Epithelial cell of proximal tubule (primary cell): Measurements from ENCODE around the gene PTPRN2. TPM values are rescaled to one million over a fixed set of nuclear protein-coding genes. Genes with fewer than 3 reads are reported as not detected.

Experiments used
- DNase-seq: peaks from one replicate; pipeline ENCODE4 v3.0.0-alpha.2; 2011; ENCODE audit warnings: low read depth
- H3K4me3 ChIP-seq: 2 replicates; pipeline ENCODE4 v1.5.1; 2011; ENCODE audit warnings: low read depth, mild to moderate bottlenecking, low read length
- total RNA-seq: library from RNA; depleted of rRNA; stranded (reverse); fragments of >200 nt; gene quantifications from 2 replicates; pipeline ENCODE4 v1.2.3, GENCODE V29; 2015
- TF ChIP-seq, protein P1 (sequence below): conservative IDR thresholded peaks from 2 replicates; pipeline ENCODE4 v1.5.1; 2012; ENCODE audit warnings: low read depth, mild to moderate bottlenecking, low read length

PTPRN2 gene
- total RNA-seq, 1 donor from 2014 or later: 2.8 TPM

DNA sequence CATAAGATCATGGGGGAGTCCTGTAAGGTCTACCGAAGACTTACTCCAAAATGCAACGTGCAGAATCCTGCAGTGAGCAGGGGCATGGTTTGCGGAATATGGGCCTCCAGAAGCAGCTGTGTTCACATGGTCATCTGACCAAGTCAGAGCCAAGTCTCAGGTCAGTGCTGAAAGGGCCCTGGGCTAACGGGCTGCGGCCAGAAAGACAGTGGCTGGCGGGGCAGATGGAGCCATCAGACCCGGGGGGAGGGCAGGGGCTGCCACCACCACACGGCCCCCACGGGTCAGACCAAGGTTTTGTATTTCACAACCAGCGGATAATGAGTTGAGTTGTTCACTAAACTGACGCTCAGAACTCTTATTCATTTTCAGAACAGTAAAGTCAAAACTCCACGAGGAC is 522.3 kb downstream of the PTPRN2 start:
- TF ChIP-seq, protein P1, sequence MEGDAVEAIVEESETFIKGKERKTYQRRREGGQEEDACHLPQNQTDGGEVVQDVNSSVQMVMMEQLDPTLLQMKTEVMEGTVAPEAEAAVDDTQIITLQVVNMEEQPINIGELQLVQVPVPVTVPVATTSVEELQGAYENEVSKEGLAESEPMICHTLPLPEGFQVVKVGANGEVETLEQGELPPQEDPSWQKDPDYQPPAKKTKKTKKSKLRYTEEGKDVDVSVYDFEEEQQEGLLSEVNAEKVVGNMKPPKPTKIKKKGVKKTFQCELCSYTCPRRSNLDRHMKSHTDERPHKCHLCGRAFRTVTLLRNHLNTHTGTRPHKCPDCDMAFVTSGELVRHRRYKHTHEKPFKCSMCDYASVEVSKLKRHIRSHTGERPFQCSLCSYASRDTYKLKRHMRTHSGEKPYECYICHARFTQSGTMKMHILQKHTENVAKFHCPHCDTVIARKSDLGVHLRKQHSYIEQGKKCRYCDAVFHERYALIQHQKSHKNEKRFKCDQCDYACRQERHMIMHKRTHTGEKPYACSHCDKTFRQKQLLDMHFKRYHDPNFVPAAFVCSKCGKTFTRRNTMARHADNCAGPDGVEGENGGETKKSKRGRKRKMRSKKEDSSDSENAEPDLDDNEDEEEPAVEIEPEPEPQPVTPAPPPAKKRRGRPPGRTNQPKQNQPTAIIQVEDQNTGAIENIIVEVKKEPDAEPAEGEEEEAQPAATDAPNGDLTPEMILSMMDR: no peak
- no peak overlapping the region for H3K4me3 ChIP-seq
- no peak for DNase-seq

DNA sequence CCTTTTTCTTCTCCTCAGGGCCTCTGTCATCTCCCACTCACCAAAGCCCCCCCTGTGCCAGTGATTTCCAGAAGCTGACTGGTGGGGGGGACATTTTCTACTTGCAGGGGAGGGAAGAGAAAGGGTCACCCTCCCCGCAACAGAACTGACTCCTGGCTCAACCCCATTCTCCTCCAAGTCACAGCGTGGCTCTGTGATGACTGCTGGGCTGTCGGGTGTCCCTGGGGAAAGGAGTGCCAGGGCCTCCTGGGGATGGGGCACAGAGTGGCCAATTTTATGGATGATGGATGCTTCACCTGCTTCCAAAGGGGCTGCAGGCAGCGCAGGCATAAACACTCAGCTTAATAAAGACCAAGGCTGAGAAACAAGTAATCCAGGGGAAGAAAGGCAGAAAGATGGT is 523.0 kb downstream of the PTPRN2 start:
- H3K4me3 ChIP-seq: no peak overlapping the region
- TF ChIP-seq, protein P1: no peak
- DNase-seq: no peak

DNA sequence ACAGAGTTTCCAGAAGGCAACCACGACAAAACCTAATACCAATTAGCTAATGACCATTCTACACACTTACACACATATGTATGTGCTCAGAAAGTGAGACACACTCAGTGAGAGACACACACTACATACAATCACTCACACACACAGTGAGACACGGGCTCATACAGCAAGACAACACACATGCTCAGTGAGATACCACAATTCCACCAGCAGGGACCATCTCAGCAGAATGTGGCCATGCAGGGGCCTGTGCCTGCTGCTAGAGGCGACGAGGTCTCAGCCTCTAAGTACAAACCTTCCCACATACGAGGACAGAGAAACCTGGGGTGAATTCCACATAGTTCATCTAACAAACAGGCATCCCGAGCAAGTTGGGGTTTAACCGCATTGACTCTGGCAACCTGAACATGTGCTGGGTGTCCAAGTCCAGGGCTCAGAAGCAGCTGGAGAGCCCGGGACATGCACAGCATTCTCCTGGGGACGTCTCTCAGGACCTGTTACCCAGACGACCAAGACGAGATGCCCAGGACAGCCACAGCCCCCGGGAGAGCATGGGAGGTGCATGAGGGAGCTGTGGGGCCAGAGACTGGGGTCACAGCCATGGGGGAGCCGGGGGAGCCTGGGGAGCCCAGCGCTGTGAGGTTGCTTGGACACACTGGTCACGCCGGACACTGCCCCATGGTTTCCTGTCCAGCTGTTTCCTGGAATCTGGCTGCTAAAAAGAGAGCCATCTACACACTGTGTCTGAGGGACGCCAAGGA is 523.6 kb downstream of the PTPRN2 start:
- no peak overlapping the region for H3K4me3 ChIP-seq
- TF ChIP-seq, protein P1: no peak
- no peak for DNase-seq

DNA sequence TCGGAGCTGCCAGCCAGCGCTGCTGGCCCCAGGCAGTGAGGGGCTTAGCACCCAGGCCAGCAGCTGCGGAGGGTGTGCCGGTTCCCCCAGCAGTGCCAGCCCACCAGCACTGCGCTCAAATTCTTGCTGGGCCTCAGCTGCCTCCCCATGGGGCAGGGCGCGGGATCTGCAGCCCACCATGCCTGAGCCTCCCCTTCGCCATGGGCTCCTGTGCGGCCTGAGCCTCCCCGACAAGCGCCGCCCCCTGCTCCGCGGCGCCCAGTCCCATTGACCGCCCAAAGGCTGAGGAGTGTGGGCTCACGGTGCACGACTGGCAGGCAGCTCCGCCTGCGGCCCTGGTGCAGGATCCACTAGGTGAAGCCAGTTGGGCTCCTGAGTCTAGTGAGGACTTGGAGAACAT is 525.0 kb downstream of the PTPRN2 start:
- H3K4me3 ChIP-seq: no peak overlapping the region
- DNase-seq: no peak
- TF ChIP-seq, protein P1: no peak

DNA sequence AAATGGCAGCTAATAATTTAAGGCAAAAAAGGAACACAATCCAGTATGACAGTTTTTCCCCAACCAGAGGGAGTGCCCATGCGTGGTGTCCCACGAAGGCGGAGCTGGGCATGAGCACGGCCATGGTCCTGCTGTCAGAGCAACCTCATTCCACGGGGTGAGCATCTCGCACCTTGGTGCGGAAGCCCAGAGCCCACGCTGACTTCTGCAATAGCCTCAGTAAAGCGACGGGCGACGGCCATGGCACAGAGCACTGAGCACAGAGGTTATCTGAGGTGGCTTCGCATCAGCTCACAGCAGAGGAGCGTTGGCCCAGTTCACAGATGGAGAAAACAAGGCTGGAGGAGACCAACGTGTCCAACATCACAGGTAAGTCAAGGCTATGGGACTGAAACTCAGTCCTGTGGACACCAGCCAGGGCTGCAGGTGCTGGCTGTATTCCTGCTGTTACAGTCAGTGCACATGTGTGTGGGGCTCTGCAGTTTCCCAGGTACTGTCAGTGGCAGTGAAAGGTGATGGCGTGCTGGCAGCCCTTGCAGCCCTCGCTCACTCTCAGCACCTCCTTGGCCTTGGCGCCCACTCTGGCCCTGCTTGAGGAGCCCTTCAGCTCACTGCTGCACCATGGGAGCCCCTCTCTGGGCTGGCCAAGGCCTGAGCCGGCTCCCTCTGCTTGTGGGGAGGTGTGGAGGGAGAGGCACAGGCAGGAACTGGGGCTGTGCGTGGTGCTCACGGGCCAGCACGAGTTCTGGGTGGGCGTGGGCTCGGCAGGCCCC is 525.6 kb downstream of the PTPRN2 start:
- TF ChIP-seq, protein P1: no peak
- H3K4me3 ChIP-seq: no peak overlapping the region
- no peak for DNase-seq

DNA sequence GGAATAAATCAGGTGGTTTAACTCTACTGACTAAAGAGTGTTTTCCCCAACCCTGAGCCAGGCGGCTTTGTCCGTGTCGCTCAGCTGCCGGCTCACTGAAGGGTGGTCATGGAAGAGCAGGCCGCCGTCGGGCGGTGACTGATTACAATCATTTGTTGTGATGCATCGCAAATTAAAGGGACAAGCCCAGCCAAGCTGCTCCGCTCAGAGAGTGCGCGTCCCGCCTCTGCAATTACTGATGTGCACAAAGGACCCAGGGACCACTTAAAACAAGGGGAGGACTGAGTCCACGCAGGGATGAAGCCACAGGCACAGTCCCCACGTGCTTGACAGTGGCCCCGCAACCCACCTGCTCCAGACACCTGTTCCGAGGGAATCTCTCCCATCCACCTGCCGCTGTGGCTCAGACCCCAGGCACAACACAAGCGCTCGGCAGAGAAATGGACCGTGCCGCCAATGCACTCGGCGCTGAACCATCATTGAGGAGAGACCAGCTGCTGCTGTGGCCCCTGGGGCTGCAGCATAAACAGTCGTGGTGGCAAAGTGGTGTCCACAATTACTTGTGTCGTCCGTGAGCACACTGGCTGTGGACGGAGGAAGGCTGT is 526.5 kb downstream of the PTPRN2 start:
- no peak overlapping the region for H3K4me3 ChIP-seq
- DNase-seq: no peak
- TF ChIP-seq, protein P1: no peak
